CD4-positive, alpha-beta memory T cell (primary cell): ENCODE measurements around the gene HK2. TPM values are rescaled to one million over a fixed set of nuclear protein-coding genes. Genes with fewer than 3 reads are reported as not detected.

Experiments
- CTCF ChIA-PET: fragments of 350-600 bp; sonication (Branson Sonifier 250); formaldehyde crosslinking; loops from one replicate; lab custom pipeline; 2021; ENCODE audit warnings: inconsistent platforms; ENCODE audit not compliant: partially characterized antibody; lab: Charles Lee
- POLR2A ChIA-PET: fragments of 350-600 bp; sonication (Branson Sonifier 250); formaldehyde crosslinking; loops from one replicate; lab custom pipeline; 2021; ENCODE audit not compliant: partially characterized antibody; lab: Charles Lee
- DNase-seq, 5 donors: peaks; one replicate each; pipeline versions ENCODE4 v3.0.0 to v3.0.0-alpha.2; 2020 to 2022; ENCODE audit warnings: mixed read lengths in 1 of 5
- H3K27ac ChIP-seq: one replicate; pipeline ENCODE4 v1.7.0; 2013; ENCODE audit warnings: low read depth, low read length
- H3K27me3 ChIP-seq: 2 replicates; pipeline ENCODE4 v1.7.0; 2013; ENCODE audit warnings: mild to moderate bottlenecking, low read length, moderate library complexity; ENCODE audit not compliant: insufficient read depth
- H3K36me3 ChIP-seq: 2 replicates; pipeline ENCODE4 v1.7.0; 2013; ENCODE audit warnings: mild to moderate bottlenecking, low read length, moderate library complexity; ENCODE audit not compliant: insufficient read depth
- H3K4me1 ChIP-seq: 2 replicates; pipeline ENCODE4 v1.7.0; 2013; ENCODE audit warnings: mild to moderate bottlenecking, low read length, moderate library complexity; ENCODE audit not compliant: insufficient read depth
- H3K4me3 ChIP-seq, 2 donors: one replicate each; pipeline ENCODE4 v1.7.0; 2013; ENCODE audit warnings: low read length in 2 of 2, mild to moderate bottlenecking in 1 of 2
- H3K9me3 ChIP-seq, 2 donors: one replicate each; pipeline ENCODE4 v1.7.0; 2013; ENCODE audit warnings: low read length in 2 of 2, control low read depth in 1 of 2; ENCODE audit not compliant: control insufficient read depth in 1 of 2
- H3K27ac Mint-ChIP-seq, 7 donors: one replicate each; pipeline ENCODE4 v1.8.0; 2020 to 2021; ENCODE audit warnings: mixed read lengths in 7 of 7, mild to moderate bottlenecking in 6 of 7, inconsistent platforms in 3 of 7, moderate library complexity in 3 of 7
- H3K27me3 Mint-ChIP-seq, 2 donors: one replicate each; pipeline ENCODE4 v1.8.0; 2020 to 2021; ENCODE audit warnings: mixed read lengths in 2 of 2
- H3K36me3 Mint-ChIP-seq, 2 donors: one replicate each; pipeline ENCODE4 v1.8.0; 2020 to 2021; ENCODE audit warnings: mixed read lengths in 2 of 2, inconsistent platforms in 1 of 2, mild to moderate bottlenecking in 1 of 2
- H3K4me1 Mint-ChIP-seq, 4 donors: one replicate each; pipeline ENCODE4 v1.8.0; 2020 to 2021; ENCODE audit warnings: mixed read lengths in 4 of 4, mild to moderate bottlenecking in 1 of 4
- H3K4me3 Mint-ChIP-seq, 8 donors: one replicate each; pipeline ENCODE4 v1.8.0; 2020 to 2021; ENCODE audit warnings: mixed read lengths in 8 of 8, mild to moderate bottlenecking in 7 of 8, moderate library complexity in 6 of 8, inconsistent platforms in 3 of 8
- H3K9me3 Mint-ChIP-seq, 8 donors: one replicate each; pipeline ENCODE4 v1.8.0; 2020 to 2021; ENCODE audit warnings: mixed read lengths in 8 of 8, mild to moderate bottlenecking in 5 of 8, inconsistent platforms in 3 of 8, moderate library complexity in 1 of 8
- intact Hi-C: fragments of 100-400 bp; cut with micrococcal nuclease; formaldehyde crosslinking; loops from one replicate; pipeline ENCODE4 v1.15.1; 2023
- polyA plus RNA-seq, 2 donors: library from polyadenylated mRNA; unstranded; fragments of 300-500 nt; fragmentation: Illumina TruSeq; gene quantifications; one replicate each; pipeline ENCODE4 v1.2.3, GENCODE V29; 2021
- total RNA-seq, 2 experiments: library from RNA; stranded (reverse); gene quantifications; one replicate each; pipeline ENCODE4 v1.2.3, GENCODE V29; 2021

Gene HK2
- total and polyA plus RNA-seq, 4 experiments from 2014 or later: 1.7 to 9.4 (median 6.1) TPM

DNA sequence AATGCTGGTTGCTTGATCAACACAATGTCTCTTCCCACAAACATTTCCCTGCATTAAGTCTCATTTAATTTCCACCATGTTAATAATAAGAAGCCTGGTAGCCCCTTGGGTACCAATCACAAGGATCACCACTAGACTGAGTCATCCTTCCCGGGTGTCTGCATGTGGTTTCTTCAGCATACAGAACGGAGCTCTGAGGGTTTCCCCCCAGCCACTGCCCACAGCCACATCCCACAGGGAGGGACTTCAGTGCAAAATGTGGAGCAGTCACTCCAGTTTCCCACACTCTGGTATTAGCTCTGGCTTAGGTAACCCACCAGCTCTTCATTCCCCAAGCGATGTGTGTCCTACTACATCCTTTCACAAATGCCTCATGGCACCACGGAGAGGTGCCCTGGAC, 81.8 kb downstream of the HK2 start:
- POLR2A ChIA-PET: no interaction called here
- Histone ChIP-seq H3K27ac (no peak overlapping the region), H3K36me3 (no peaks in the 10 kb centered on the region), H3K27me3 (no peaks in the 10 kb centered on the region), H3K4me3 (no peak overlapping the region), H3K4me1 (no peaks in the 10 kb centered on the region), H3K9me3 (no peaks in the 10 kb centered on the region)
- CTCF ChIA-PET: interaction anchor here (1.1 to 1.4 kb wide), 5 partner anchors 9 to 693 kb away, joined by 3 to 6 read pairs (median 3); no protein-coding TSS in a partner anchor
- no peak overlapping the region for H3K4me3 Mint-ChIP-seq
- peaks cover 0 to 1% (median 0%) of the 10 kb centered on the region in 8 donors for H3K9me3 Mint-ChIP-seq
- H3K36me3 Mint-ChIP-seq: no peaks in the 10 kb centered on the region
- peaks cover 8 to 29% of the 10 kb centered on the region in 2 donors for H3K27me3 Mint-ChIP-seq
- DNase-seq: no peak
- intact Hi-C loops: no loop called here
- H3K27ac Mint-ChIP-seq: no peak overlapping the region
- H3K4me1 Mint-ChIP-seq: peaks cover 0 to 3% (median 0%) of the 10 kb centered on the region in 4 donors

DNA sequence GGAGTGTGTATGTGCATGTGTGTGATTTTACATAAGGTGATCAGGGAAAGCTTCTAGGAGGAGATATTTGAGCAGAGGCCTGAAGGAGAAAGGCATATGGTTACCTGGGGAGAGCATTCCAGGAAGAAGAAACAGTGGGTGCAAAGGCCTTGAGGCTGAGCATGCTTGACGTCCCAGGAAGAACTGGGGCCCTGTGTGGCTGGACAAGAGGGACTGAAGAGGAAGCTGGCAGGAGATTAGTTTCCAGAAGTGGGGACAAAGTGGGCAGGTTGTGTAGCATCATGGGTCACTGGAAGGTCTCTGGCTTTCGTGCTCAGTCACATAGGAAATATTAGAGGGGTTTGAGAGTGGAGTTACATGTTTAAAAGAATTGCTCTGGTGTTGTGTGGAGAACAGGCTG, 82.5 kb downstream of the HK2 start:
- Histone ChIP-seq H3K9me3 (no peaks in the 10 kb centered on the region), H3K4me3 (no peak overlapping the region), H3K4me1 (no peaks in the 10 kb centered on the region), H3K27me3 (no peaks in the 10 kb centered on the region), H3K36me3 (no peaks in the 10 kb centered on the region), H3K27ac (no peak overlapping the region)
- DNase-seq: no peak
- H3K4me3 Mint-ChIP-seq: no peak overlapping the region
- H3K36me3 Mint-ChIP-seq: no peaks in the 10 kb centered on the region
- CTCF ChIA-PET: interaction anchor here (0.7 to 1.4 kb wide), 7 partner anchors 8 to 713 kb away, joined by 3 to 6 read pairs (median 3); no protein-coding TSS in a partner anchor
- POLR2A ChIA-PET: no interaction called here
- peaks cover 0 to 3% (median 0%) of the 10 kb centered on the region in 4 donors for H3K4me1 Mint-ChIP-seq
- H3K27me3 Mint-ChIP-seq: peaks cover 7 to 28% of the 10 kb centered on the region in 2 donors
- H3K27ac Mint-ChIP-seq: peak overlapping the region in 1 of 7 donors; percentile 43
- intact Hi-C loops: no loop called here
- H3K9me3 Mint-ChIP-seq: peaks cover 0 to 1% (median 0%) of the 10 kb centered on the region in 8 donors

DNA sequence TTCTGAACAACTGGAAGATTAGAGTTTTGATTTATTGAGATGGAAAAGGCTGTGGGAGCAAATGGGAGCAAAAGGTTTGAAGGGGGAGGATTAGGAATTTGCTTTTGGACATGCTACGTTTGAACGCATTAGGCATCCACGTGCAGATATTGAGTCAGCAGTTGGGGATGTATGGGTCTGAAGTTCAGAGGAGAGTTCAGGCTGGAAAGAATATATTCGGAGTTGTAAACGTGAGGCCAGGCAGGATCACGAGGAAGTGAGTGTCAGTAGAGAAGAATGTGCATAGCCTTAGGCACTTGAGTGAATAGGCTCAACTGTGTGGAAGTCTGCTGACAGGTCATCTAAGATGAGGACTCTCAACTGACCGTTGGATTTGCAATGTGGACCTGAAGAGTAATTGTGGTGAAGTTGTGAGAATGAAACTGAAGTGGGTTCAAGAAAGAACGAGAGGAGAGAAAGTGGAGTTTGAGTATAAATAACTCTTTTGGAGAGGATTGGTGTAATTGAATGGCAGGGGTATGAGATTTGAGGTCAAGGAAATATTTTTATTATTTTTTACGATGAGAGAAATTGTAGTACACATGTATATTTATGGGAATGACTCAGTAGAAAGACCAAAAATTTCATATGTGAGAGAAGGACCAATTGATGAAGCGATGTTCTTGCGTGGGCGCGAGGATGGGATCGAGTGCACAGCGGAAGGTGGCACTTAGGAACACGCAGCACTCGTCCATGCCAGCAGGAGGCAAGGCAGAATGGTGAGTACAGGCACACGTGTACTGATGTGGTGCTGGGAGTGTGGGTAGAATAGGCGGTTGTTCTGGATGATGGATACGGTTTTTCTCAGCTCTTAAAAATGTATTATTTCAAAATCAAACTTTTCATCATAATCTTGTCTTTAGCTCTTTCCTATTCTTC, 84.0 kb downstream of the HK2 start:
- intact Hi-C loops: no loop called here
- no peaks in the 10 kb centered on the region for H3K36me3 Mint-ChIP-seq
- DNase-seq: no peak
- H3K4me1 Mint-ChIP-seq: peaks cover 0 to 3% (median 0%) of the 10 kb centered on the region in 4 donors
- no peaks in the 10 kb centered on the region for H3K9me3 ChIP-seq
- H3K9me3 Mint-ChIP-seq: peaks cover 0 to 1% (median 0%) of the 10 kb centered on the region in 8 donors
- ChIA-PET POLR2A (no interaction called here), CTCF (interaction anchor here (0.6 to 4.7 kb wide), 7 partner anchors 25 to 1014 kb away, joined by 3 to 52 read pairs (median 15); no protein-coding TSS in a partner anchor)
- no peak overlapping the region for H3K4me3 Mint-ChIP-seq
- no peak overlapping the region for H3K4me3 ChIP-seq
- no peaks in the 10 kb centered on the region for H3K4me1 ChIP-seq
- H3K27me3 ChIP-seq: no peaks in the 10 kb centered on the region
- H3K27ac Mint-ChIP-seq: peak overlapping the region in 2 of 7 donors; percentile 45 to 71
- H3K27me3 Mint-ChIP-seq: peaks cover 3 to 26% of the 10 kb centered on the region in 2 donors
- H3K36me3 ChIP-seq: no peaks in the 10 kb centered on the region
- no peak overlapping the region for H3K27ac ChIP-seq

DNA sequence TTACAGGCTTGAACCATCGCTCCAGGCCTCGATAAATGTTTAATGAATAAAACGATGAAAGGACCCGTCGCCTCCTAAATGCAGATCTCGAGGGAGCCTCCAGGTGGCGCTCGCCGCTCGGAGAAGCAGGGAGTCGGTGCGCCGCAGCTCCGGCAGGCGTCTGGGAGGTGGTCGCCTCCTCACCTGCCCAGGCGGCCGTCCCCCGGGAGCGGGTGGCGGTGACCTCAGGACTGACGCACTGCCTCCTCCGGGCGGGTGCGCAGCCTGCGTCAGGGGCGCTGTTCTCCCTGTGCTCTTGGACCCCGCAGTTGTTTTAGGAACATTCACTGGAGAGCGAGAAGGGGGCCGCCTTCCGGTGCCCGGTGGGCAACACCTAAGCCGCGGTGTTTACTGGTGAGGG, 85.9 kb downstream of the HK2 start:
- Histone ChIP-seq H3K4me3 (no peak overlapping the region), H3K27ac (no peak overlapping the region), H3K4me1 (no peaks in the 10 kb centered on the region), H3K36me3 (no peaks in the 10 kb centered on the region), H3K27me3 (no peaks in the 10 kb centered on the region), H3K9me3 (no peaks in the 10 kb centered on the region)
- Mint-ChIP-seq H3K27ac (no peak overlapping the region), H3K9me3 (peaks cover 0 to 1% (median 0%) of the 10 kb centered on the region in 8 donors), H3K36me3 (no peaks in the 10 kb centered on the region), H3K27me3 (peaks cover 3 to 14% of the 10 kb centered on the region in 2 donors), H3K4me3 (peak overlapping the region in 2 of 8 donors; percentile 33 to 36), H3K4me1 (peaks cover 0 to 3% (median 0%) of the 10 kb centered on the region in 4 donors)
- ChIA-PET POLR2A (no interaction called here), CTCF (interaction anchor here (0.7 to 4.7 kb wide), 10 partner anchors 11 to 713 kb away, joined by 3 to 52 read pairs (median 6); no protein-coding TSS in a partner anchor)
- intact Hi-C loops: loop anchor here (1.0 to 10.0 kb wide), 3 partner anchors 145 to 708 kb away; no protein-coding TSS in a partner anchor
- DNase-seq: peak; percentile 58 to 64 (median 63)

- H3K4me3 ChIP-seq: no peak overlapping the region
- H3K9me3 Mint-ChIP-seq: peaks cover 0 to 1% (median 0%) of the 10 kb centered on the region in 8 donors
- H3K4me1 Mint-ChIP-seq: peaks cover 0 to 3% (median 0%) of the 10 kb centered on the region in 4 donors
- H3K4me3 Mint-ChIP-seq: peak overlapping the region in 1 of 8 donors; percentile 20
- H3K27me3 ChIP-seq: no peaks in the 10 kb centered on the region
- H3K27me3 Mint-ChIP-seq: peaks cover 3 to 12% of the 10 kb centered on the region in 2 donors
- intact Hi-C loops: loop anchor here (10.0 kb wide), 1 partner anchor 144 kb away; no protein-coding TSS in a partner anchor
- CTCF ChIA-PET: interaction anchor here (3.0 to 4.7 kb wide), 3 partner anchors 144 to 485 kb away, joined by 15 to 52 read pairs (median 16); no protein-coding TSS in a partner anchor
- POLR2A ChIA-PET: no interaction called here
- no peaks in the 10 kb centered on the region for H3K36me3 ChIP-seq
- no peak for DNase-seq
- peak overlapping the region in 1 of 7 donors; percentile 30 for H3K27ac Mint-ChIP-seq
- H3K4me1 ChIP-seq: no peaks in the 10 kb centered on the region
- no peak overlapping the region for H3K27ac ChIP-seq
- no peaks in the 10 kb centered on the region for H3K36me3 Mint-ChIP-seq
- no peaks in the 10 kb centered on the region for H3K9me3 ChIP-seq
These were observed 87.4 kb downstream of the HK2 start for GRCh38 chr2:74921236-74921736.

DNA sequence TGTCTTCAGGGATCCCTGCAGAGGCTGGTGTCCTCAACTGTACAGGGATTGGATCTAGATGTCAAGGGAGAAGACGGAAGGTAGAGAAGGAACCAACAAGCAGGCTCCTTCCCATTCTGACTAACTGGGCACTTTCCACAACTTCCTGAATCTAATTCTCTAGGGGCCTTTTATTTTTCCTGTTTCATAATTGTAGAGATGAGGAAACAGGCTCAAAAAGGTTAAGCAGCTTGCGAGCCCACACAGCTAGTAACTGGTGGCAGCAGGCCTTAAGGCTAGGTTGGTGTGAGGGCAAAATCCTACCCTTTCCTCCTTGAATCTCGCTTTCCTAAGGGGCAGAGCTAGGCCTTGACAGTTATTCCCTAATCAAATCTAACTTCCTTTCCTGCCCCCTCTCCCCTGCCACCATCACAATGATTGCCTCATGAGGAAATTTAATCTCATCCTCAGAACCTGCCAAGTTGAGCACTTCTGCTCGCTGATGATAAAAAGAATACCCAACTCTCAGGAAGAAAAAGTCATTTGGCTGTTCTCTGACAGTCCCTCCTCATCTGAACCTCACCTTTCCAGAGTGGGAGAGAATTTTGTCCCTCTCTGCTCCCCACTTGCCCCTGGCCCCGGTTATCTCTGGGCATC, 88.8 kb downstream of the HK2 start:
- H3K36me3 Mint-ChIP-seq: no peaks in the 10 kb centered on the region
- H3K4me1 ChIP-seq: no peaks in the 10 kb centered on the region
- no peak overlapping the region for H3K4me3 ChIP-seq
- no peak overlapping the region for H3K27ac ChIP-seq
- DNase-seq: no peak
- no peaks in the 10 kb centered on the region for H3K36me3 ChIP-seq
- ChIA-PET POLR2A (no interaction called here), CTCF (interaction anchor here (0.8 to 4.7 kb wide), 2 partner anchors 484 to 705 kb away, joined by 3 to 52 read pairs; no protein-coding TSS in a partner anchor)
- intact Hi-C loops: loop anchor here (10.0 kb wide), 1 partner anchor 142 kb away; no protein-coding TSS in a partner anchor
- H3K9me3 Mint-ChIP-seq: peaks cover 0 to 3% (median 0%) of the 10 kb centered on the region in 8 donors
- H3K4me3 Mint-ChIP-seq: no peak overlapping the region
- peak overlapping the region in 1 of 7 donors; percentile 13 for H3K27ac Mint-ChIP-seq
- H3K9me3 ChIP-seq: no peaks in the 10 kb centered on the region
- no peaks in the 10 kb centered on the region for H3K27me3 ChIP-seq
- H3K4me1 Mint-ChIP-seq: peaks cover 0 to 3% (median 0%) of the 10 kb centered on the region in 4 donors
- peaks cover 1 to 4% of the 10 kb centered on the region in 2 donors for H3K27me3 Mint-ChIP-seq
